T-helper 2 cell (primary cell): ENCODE measurements around the gene FSTL3.
"Not testable (repeated sequence)": the region's sequence is repeated elsewhere in the genome, so short reads cannot be mapped to it uniquely, and the experiment has no call there.

ENCODE experiments used
- DNase-seq, 5 experiments: peaks; one replicate each; pipeline versions ENCODE4 v3.0.0 to v3.0.0-alpha.2; 2012 to 2022

The FSTL3 gene

GRCh38 chr19:711254-711653, 35.1 kb downstream of the FSTL3 start:
- no peak for DNase-seq

- no peak for DNase-seq
Observed at GRCh38 chr19:715347-715746, 39.2 kb downstream of the FSTL3 start.

- DNase-seq = no peak
Observed at GRCh38 chr19:718251-718951, 42.2 kb downstream of the FSTL3 start.

- no peak for DNase-seq
Observed at GRCh38 chr19:718991-719512, 42.9 kb downstream of the FSTL3 start.

GRCh38 chr19:719636-720344, 43.6 kb downstream of the FSTL3 start:
- DNase-seq = peak in 1 of 5 experiments; percentile 26

GRCh38 chr19:720345-721160, 44.4 kb downstream of the FSTL3 start:
- DNase-seq = no peak

- DNase-seq = no peak
Observed at GRCh38 chr19:722553-723101, 46.4 kb downstream of the FSTL3 start.

- no peak for DNase-seq
Observed at GRCh38 chr19:723247-723646, 47.1 kb downstream of the FSTL3 start.

- no peak for DNase-seq
Observed at GRCh38 chr19:723714-724113, 47.5 kb downstream of the FSTL3 start.

GRCh38 chr19:725461-726089, 49.4 kb downstream of the FSTL3 start:
- no peak for DNase-seq

- no peak for DNase-seq
Observed at GRCh38 chr19:726993-727956, 51.1 kb downstream of the FSTL3 start.

- DNase-seq = no peak
Observed at GRCh38 chr19:728011-728410, 51.8 kb downstream of the FSTL3 start.

- not testable (repeated sequence) for DNase-seq
Observed at GRCh38 chr19:729564-729963, 53.4 kb downstream of the FSTL3 start.

- no peak for DNase-seq
Observed at GRCh38 chr19:729965-730668, 53.9 kb downstream of the FSTL3 start.

GRCh38 chr19:731000-731399, 54.8 kb downstream of the FSTL3 start:
- DNase-seq = no peak

- peak in 1 of 5 experiments; percentile 22 for DNase-seq
Observed at GRCh38 chr19:732148-733069, 56.2 kb downstream of the FSTL3 start.
